Prostate gland (tissue), 2 donors: ENCODE results near the gene TRRAP. TPM values are rescaled to one million over a fixed set of nuclear protein-coding genes. Genes with fewer than 3 reads are reported as not detected.

Source experiments
- DNase-seq: peaks from one replicate; pipeline ENCODE4 v3.0.0-alpha.2; 2019; ENCODE audit warnings: low spot score
- H3K27ac ChIP-seq, 2 donors: fragments of 200-600 bp; sonication (generic); 2 replicates each; pipeline ENCODE4 v1.5.1; 2017 to 2019
- H3K27me3 ChIP-seq: fragments of 200-600 bp; sonication (generic); replicated peaks from 2 replicates; pipeline ENCODE4 v1.5.1; 2019; ENCODE audit not compliant: insufficient read depth
- H3K36me3 ChIP-seq, 2 donors: fragments of 200-600 bp; sonication (generic); 1 replicate in 1 of 2; 2 replicates in 1 of 2; pipeline versions ENCODE4 v1.5.1 to v1.8.1; 2017 to 2019
- H3K4me1 ChIP-seq: fragments of 200-600 bp; sonication (generic); replicated peaks from 2 replicates; pipeline ENCODE4 v1.5.1; 2019
- H3K4me3 ChIP-seq, 2 donors: fragments of 200-600 bp; sonication (generic); 2 replicates each; pipeline ENCODE4 v1.5.1; 2017 to 2019
- H3K9me3 ChIP-seq: fragments of 200-600 bp; sonication (generic); 2 replicates; pipeline ENCODE4 v1.5.1; 2017
- POLR2A ChIP-seq: fragments of 450-650 bp; IDR thresholded peaks from one replicate; pipeline ENCODE4 v1.6.1; 2016; ENCODE audit warnings: antibody characterized with exemption, mild to moderate bottlenecking
- POLR2AphosphoS5 ChIP-seq: sonication (generic); formaldehyde crosslinking; IDR thresholded peaks from one replicate; pipeline ENCODE4 v1.6.1; 2017; ENCODE audit warnings: antibody characterized with exemption
- WGBS: methylation state at CpG from one replicate; pipeline ENCODE4 v1.1.5; 2018; 5-methylcytosine and 5-hydroxymethylcytosine counted together
- intact Hi-C: fragments of 100-400 bp; cut with DNase I; formaldehyde crosslinking; loops from one replicate; pipeline ENCODE4 v1.14.2; 2022
- total RNA-seq, 2 donors: library from RNA; depleted of rRNA; stranded (reverse); fragments of >200 nt; gene quantifications; one replicate each; pipeline ENCODE4 v1.1.0, GENCODE V29; 2016
- TF ChIP-seq, protein P1 (sequence below), 4 experiments: fragments of 200-600 bp in 2 of 4; fragments of 450-650 bp in 2 of 4; sonication (generic) in 2 of 4; IDR thresholded peaks; 1 replicate in 3 of 4; 2 replicates in 1 of 4; pipeline ENCODE4 v1.5.1; 2016 to 2019; ENCODE audit warnings: antibody characterized with exemption in 4 of 4, mild to moderate bottlenecking in 2 of 4, moderate library complexity in 2 of 4

TRRAP gene
- total RNA-seq, 2 donors from 2014 or later, result 38.3 to 87.4 TPM

DNA sequence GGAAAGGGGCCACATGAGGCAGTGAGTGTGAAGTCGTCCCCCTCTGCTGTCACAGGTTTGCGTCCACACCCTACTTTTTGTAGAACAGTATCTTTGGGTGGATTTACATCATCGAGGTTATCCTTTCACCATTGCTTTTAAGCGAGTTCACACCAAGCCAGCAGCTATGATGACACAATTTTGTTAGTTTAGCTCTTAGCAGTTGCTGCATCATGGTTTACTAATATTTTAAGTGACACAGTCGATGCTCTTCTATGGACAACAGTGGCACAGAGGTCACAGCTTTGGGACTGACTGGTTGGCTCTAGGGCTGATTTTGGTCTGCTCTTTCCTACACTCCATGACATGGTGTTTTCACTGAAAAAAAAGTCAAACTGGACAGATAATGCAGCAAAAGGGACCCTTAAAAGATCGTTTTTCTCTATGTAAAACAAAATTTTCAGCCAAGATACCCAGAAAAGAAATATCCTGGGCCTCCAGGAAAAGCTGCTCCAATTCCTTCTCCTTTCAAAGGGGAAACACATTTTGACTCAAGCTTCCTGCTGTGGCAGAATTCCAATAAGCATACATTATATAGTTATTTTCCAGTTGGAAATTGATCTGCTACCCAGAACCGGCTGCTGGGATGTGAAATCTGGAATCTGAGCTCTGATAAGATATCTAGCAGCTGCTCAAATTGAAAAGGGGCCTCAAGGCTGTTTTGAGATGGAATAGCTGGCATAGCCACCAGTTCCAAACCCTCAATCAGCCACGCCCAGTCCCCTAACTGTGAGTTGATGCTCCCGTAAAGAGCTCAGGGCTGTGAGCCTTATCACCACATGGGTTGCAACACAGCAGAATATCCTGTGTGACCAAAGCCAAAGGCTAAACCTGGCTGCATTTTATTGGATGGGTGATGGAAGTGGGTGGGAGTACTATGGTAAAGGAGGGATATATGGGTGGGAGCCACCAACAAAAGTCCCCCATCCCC, 151.4 kb downstream of the TRRAP start:
- no peaks in the 10 kb centered on the region for H3K27me3 ChIP-seq
- H3K27ac ChIP-seq, result peak overlapping the region; percentile 19 to 35
- TF ChIP-seq POLR2AphosphoS5 (no peak), POLR2A (no peak)
- TF ChIP-seq, protein P1, sequence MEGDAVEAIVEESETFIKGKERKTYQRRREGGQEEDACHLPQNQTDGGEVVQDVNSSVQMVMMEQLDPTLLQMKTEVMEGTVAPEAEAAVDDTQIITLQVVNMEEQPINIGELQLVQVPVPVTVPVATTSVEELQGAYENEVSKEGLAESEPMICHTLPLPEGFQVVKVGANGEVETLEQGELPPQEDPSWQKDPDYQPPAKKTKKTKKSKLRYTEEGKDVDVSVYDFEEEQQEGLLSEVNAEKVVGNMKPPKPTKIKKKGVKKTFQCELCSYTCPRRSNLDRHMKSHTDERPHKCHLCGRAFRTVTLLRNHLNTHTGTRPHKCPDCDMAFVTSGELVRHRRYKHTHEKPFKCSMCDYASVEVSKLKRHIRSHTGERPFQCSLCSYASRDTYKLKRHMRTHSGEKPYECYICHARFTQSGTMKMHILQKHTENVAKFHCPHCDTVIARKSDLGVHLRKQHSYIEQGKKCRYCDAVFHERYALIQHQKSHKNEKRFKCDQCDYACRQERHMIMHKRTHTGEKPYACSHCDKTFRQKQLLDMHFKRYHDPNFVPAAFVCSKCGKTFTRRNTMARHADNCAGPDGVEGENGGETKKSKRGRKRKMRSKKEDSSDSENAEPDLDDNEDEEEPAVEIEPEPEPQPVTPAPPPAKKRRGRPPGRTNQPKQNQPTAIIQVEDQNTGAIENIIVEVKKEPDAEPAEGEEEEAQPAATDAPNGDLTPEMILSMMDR (IDR thresholded peaks at IDR 0.05), result no peak
- intact Hi-C loops, result no loop called here
- H3K36me3 ChIP-seq, result peaks cover 0 to 43% of the 10 kb centered on the region in 2 donors
- no peaks in the 10 kb centered on the region for H3K9me3 ChIP-seq
- no peak overlapping the region for H3K4me3 ChIP-seq
- no peak for DNase-seq
- H3K4me1 ChIP-seq, result no peaks in the 10 kb centered on the region
- WGBS, result 93% methylated on average over 9 of the region's 9 CpGs

DNA sequence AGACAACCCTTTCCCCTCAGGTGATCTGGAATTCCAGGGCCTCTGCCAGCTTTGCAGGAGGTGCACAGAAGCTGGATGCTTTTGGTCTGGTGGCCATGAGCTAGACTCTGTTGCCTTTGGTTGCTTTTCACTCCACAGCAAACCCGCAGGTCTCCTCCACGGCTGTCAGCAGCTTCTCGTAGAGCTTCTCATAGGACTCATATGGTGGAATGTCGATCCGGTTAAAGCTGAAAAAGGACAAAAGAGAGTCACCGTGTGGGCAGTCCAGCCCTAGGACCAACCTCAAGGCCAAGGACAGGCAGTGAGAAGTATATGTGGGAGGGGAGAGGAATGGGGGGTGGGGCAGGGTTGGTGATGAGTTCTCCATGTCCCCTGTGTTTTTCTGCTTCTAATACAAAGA, 152.1 kb downstream of the TRRAP start:
- Histone ChIP-seq H3K4me3 (no peak overlapping the region), H3K9me3 (no peaks in the 10 kb centered on the region), H3K27me3 (no peaks in the 10 kb centered on the region), H3K27ac (peak overlapping the region; percentile 19 to 35), H3K36me3 (peaks cover 6 to 50% of the 10 kb centered on the region in 2 donors), H3K4me1 (no peaks in the 10 kb centered on the region)
- intact Hi-C loops, result no loop called here
- WGBS, result 98% methylated on average over 6 of the region's 6 CpGs
- TF ChIP-seq POLR2AphosphoS5 (no peak), POLR2A (no peak)
- TF ChIP-seq, protein P1 (IDR thresholded peaks at IDR 0.05), result no peak
- DNase-seq, result no peak

DNA sequence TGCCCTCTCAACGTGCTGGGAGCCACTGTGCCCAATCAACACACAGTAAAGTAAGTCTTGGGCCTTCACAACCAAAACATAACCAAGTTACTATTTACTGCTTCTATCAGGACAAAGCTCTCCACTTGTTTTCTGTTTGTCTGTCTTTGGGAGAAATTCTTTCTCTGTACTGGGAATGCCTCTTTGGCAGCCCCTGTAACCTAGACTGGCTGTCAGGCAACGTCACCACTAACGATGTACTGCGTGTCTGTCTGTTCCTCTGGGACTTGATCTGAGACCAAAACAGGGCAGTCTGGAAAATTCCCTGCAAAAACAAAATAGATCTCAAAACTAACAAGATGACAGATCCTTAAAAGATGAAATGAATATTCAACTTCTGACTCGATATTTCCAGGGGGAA, 152.6 kb downstream of the TRRAP start:
- no peaks in the 10 kb centered on the region for H3K9me3 ChIP-seq
- H3K4me1 ChIP-seq, result no peaks in the 10 kb centered on the region
- DNase-seq, result no peak
- 79% methylated on average over 5 of the region's 5 CpGs for WGBS
- peaks cover 8 to 55% of the 10 kb centered on the region in 2 donors for H3K36me3 ChIP-seq
- intact Hi-C loops, result no loop called here
- no peaks in the 10 kb centered on the region for H3K27me3 ChIP-seq
- H3K27ac ChIP-seq, result peak overlapping the region in 1 of 2 donors; percentile 35
- H3K4me3 ChIP-seq, result no peak overlapping the region
- TF ChIP-seq POLR2A, result no peak

DNA sequence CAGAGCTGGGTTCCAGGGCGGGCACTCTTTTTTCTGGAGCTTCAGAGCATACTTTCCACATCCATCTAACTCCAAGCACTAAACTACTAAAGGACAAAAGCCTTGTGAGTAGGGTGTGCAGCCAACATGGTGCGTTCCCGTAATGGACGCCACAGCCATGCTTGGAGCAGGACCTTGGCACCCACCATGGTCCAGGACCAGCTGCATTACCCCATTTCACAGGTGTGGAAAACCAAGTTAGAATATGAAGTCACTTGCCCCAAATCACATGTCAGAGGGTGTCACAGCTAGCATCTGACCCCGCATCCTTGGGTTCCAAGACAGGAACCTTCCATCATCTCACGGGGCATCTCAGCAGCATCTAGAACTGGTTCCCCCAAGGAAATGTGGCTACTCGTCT, 153.2 kb downstream of the TRRAP start:
- Histone ChIP-seq H3K9me3 (no peaks in the 10 kb centered on the region), H3K4me1 (no peaks in the 10 kb centered on the region), H3K36me3 (peaks cover 8 to 56% of the 10 kb centered on the region in 2 donors), H3K4me3 (no peak overlapping the region), H3K27ac (no peak overlapping the region), H3K27me3 (no peaks in the 10 kb centered on the region)
- no peak for DNase-seq
- intact Hi-C loops, result no loop called here
- WGBS, result 87% methylated on average over 7 of the region's 7 CpGs
- TF ChIP-seq POLR2AphosphoS5 (no peak), POLR2A (no peak)
- TF ChIP-seq, protein P1 (IDR thresholded peaks at IDR 0.05), result no peak

DNA sequence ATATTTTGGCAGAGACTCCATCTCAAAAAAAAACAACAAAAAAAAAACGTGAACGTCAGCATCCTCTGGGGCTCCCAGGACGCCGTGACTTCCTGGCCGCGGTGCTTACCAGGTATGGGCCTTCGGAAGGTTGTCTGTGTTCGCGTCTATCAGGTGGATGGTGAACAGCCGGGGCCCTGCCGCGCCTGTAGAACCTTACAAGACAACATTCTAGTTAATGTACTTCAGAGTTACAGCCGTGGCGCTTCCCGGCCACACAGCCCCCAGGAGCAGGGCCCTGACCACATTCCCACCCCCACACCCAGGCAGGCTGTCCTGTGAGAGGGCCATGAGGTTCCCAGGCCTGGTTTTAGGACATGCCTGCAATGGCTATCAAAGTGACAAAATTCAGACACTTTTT, 154.6 kb downstream of the TRRAP start:
- H3K27ac ChIP-seq, result no peak overlapping the region
- no peaks in the 10 kb centered on the region for H3K4me1 ChIP-seq
- intact Hi-C loops, result no loop called here
- H3K27me3 ChIP-seq, result no peaks in the 10 kb centered on the region
- H3K36me3 ChIP-seq, result peaks cover 10 to 56% of the 10 kb centered on the region in 2 donors
- DNase-seq, result no peak
- WGBS, result 90% methylated on average over 15 of the region's 15 CpGs
- H3K9me3 ChIP-seq, result no peaks in the 10 kb centered on the region
- H3K4me3 ChIP-seq, result no peak overlapping the region
- no peak for TF ChIP-seq POLR2AphosphoS5
- TF ChIP-seq, protein P1 (IDR thresholded peaks at IDR 0.05), result no peak
- no peak for TF ChIP-seq POLR2A
